Keratinocyte (primary cell): ENCODE measurements around the gene STRA6. TPM values are rescaled to one million over a fixed set of nuclear protein-coding genes. Genes with fewer than 3 reads are reported as not detected.

Source experiments
- DNase-seq: peaks from one replicate; pipeline ENCODE4 v3.0.0-alpha.2; 2011; ENCODE audit warnings: low read depth, missing footprints, low spot score
- FAIRE-seq: peaks from 2 replicates; lab custom pipeline; 2011; peaks lifted over from hg19 to GRCh38; lab: Jason Lieb, UNC
- H2AFZ ChIP-seq: 2 replicates; pipeline ENCODE4 v1.6.0; 2012; ENCODE audit warnings: low read length, control low read depth, inconsistent platforms; ENCODE audit not compliant: control insufficient read depth
- H3K27ac ChIP-seq: 2 replicates; pipeline ENCODE4 v1.5.1; 2011; ENCODE audit warnings: low read length; ENCODE audit not compliant: control insufficient read depth, insufficient read depth
- H3K27me3 ChIP-seq: 3 replicates; pipeline ENCODE4 v1.6.0; 2011; ENCODE audit warnings: low read length; ENCODE audit not compliant: control insufficient read depth, insufficient read depth; ENCODE audit errors: extremely low read depth
- H3K36me3 ChIP-seq, 2 experiments: 2 replicates in 1 of 2; 3 replicates in 1 of 2; pipeline ENCODE4 v1.5.1; 2011; ENCODE audit warnings: low read length in 2 of 2, mild to moderate bottlenecking in 1 of 2; ENCODE audit not compliant: control insufficient read depth in 2 of 2, insufficient read depth in 2 of 2; ENCODE audit errors: extremely low read depth in 1 of 2
- H3K4me1 ChIP-seq: 3 replicates; pipeline ENCODE4 v1.5.1; 2011; ENCODE audit warnings: low read length; ENCODE audit not compliant: control insufficient read depth, insufficient read depth; ENCODE audit errors: extremely low read depth
- H3K4me2 ChIP-seq: 3 replicates; pipeline ENCODE4 v1.6.0; 2011; ENCODE audit warnings: low read depth, low read length; ENCODE audit not compliant: control insufficient read depth, insufficient read depth; ENCODE audit errors: extremely low read depth
- H3K4me3 ChIP-seq, 3 experiments: fragments of 200-600 bp in 1 of 3; sonication (generic) in 1 of 3; 2 replicates in 2 of 3; 3 replicates in 1 of 3; pipeline ENCODE4 v1.5.1; 2011 to 2016; ENCODE audit warnings: low read length in 3 of 3, mild to moderate bottlenecking in 3 of 3, control low read depth in 2 of 3, inconsistent platforms in 1 of 3, low read depth in 1 of 3, mixed read lengths in 1 of 3, mixed run types in 1 of 3, moderate library complexity in 1 of 3; ENCODE audit not compliant: control insufficient read depth in 2 of 3, insufficient read depth in 2 of 3; ENCODE audit errors: extremely low read depth in 1 of 3
- H3K79me2 ChIP-seq: 2 replicates; pipeline ENCODE4 v1.6.0; 2012; ENCODE audit warnings: low read length; ENCODE audit not compliant: control insufficient read depth, insufficient read depth
- H3K9ac ChIP-seq: 3 replicates; pipeline ENCODE4 v1.6.0; 2011; ENCODE audit warnings: low read length; ENCODE audit not compliant: control insufficient read depth, insufficient read depth; ENCODE audit errors: extremely low read depth
- H3K9me1 ChIP-seq: 3 replicates; pipeline ENCODE4 v1.6.0; 2011; ENCODE audit warnings: low read length; ENCODE audit not compliant: control insufficient read depth, insufficient read depth; ENCODE audit errors: extremely low read depth
- H3K9me3 ChIP-seq: 2 replicates; pipeline ENCODE4 v1.5.1; 2012; ENCODE audit warnings: low read depth, low read length; ENCODE audit not compliant: control insufficient read depth
- H4K20me1 ChIP-seq: 3 replicates; pipeline ENCODE4 v1.6.0; 2011; ENCODE audit warnings: low read length; ENCODE audit not compliant: control insufficient read depth, insufficient read depth; ENCODE audit errors: extremely low read depth
- EZH2 ChIP-seq: IDR thresholded peaks from one replicate; pipeline ENCODE4 v1.6.1; 2012; ENCODE audit warnings: inconsistent platforms, mild to moderate bottlenecking, low read length, moderate library complexity
- dilution Hi-C: fragments of 300-500 bp; cut with MboI; formaldehyde crosslinking; loops from one replicate; pipeline ENCODE4 v1.7.0; 2020; ENCODE audit warnings: low sequenced_read_pairs; ENCODE audit not compliant: extremely low pct_ligation_motif_present
- polyA plus RNA-seq, 5 experiments: library from polyadenylated mRNA; depleted of rRNA in 3 of 5; stranded (reverse) in 3 of 5; stranded (forward) in 1 of 5; unstranded in 1 of 5; fragments of >200 nt; gene quantifications; 1 replicate in 1 of 5; 2 replicates in 3 of 5; 3 replicates in 1 of 5; pipeline versions ENCODE4 v1.2.1 to v1.2.3, GENCODE V29; 2011 to 2012; ENCODE audit warnings: missing spikeins in 2 of 5, low read depth in 1 of 5, low replicate concordance in 1 of 5
- TF ChIP-seq, protein P1 (sequence below), 3 experiments: IDR thresholded peaks in 1 of 3; conservative IDR thresholded peaks in 1 of 3; optimal IDR thresholded peaks in 1 of 3; 2 replicates in 2 of 3; 3 replicates in 1 of 3; pipeline versions ENCODE3 to v1.5.1; 2011; ENCODE audit warnings: low read length in 3 of 3, mild to moderate bottlenecking in 3 of 3, moderate library complexity in 2 of 3, control low read depth in 1 of 3, inconsistent platforms in 1 of 3; ENCODE audit not compliant: insufficient read depth in 2 of 3; ENCODE audit errors: extremely low read depth in 1 of 3

Gene STRA6
- polyA plus RNA-seq, 1 donor (not counting 4 experiments of a cell fraction or from before 2014, with no cell fraction given), result not detected

DNA sequence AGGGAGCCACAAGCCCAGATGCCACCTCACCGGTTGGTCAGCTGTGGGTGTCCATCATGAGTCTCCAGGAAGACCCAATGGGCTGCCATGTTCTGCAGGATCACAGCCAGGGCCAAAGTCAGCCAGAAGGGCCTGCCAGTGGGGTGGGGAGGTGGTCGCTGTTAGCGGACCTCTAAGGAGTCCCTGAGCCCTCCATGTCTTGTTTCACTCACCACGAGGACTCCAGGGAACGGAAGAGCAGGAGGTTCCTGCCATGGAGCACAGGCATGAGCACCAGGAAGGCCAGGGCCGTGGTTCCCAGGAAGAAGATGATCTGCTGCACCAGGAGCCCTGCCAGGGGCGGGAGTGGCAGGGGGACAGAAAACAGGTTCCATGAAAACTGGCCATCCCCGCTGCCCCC is 20.5 kb downstream of the STRA6 start:
- FAIRE-seq (no peak), DNase-seq (no peak)
- H4K20me1 ChIP-seq, result no peaks in the 10 kb centered on the region
- H3K79me2 ChIP-seq, result no peaks in the 10 kb centered on the region
- no peak overlapping the region for H3K27ac ChIP-seq
- H3K9ac ChIP-seq, result no peak overlapping the region
- no peaks in the 10 kb centered on the region for H3K36me3 ChIP-seq
- H3K9me3 ChIP-seq, result no peaks in the 10 kb centered on the region
- H3K4me3 ChIP-seq, result no peak overlapping the region
- H3K27me3 ChIP-seq, result peaks cover 7% of the 10 kb centered on the region
- no peak overlapping the region for H2AFZ ChIP-seq
- dilution Hi-C loops, result no loop called here
- TF ChIP-seq, protein P1, sequence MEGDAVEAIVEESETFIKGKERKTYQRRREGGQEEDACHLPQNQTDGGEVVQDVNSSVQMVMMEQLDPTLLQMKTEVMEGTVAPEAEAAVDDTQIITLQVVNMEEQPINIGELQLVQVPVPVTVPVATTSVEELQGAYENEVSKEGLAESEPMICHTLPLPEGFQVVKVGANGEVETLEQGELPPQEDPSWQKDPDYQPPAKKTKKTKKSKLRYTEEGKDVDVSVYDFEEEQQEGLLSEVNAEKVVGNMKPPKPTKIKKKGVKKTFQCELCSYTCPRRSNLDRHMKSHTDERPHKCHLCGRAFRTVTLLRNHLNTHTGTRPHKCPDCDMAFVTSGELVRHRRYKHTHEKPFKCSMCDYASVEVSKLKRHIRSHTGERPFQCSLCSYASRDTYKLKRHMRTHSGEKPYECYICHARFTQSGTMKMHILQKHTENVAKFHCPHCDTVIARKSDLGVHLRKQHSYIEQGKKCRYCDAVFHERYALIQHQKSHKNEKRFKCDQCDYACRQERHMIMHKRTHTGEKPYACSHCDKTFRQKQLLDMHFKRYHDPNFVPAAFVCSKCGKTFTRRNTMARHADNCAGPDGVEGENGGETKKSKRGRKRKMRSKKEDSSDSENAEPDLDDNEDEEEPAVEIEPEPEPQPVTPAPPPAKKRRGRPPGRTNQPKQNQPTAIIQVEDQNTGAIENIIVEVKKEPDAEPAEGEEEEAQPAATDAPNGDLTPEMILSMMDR (optimal IDR thresholded peaks at IDR 0.05 in 1 of 3, IDR thresholded peaks at IDR 0.05 in 1 of 3, conservative IDR thresholded peaks at IDR 0.05 in 1 of 3; ENCODE audit: extremely low read depth in 1 of 3, insufficient read depth in 2 of 3, low read length in 3 of 3), result no peak
- no peak for TF ChIP-seq EZH2
- no peak overlapping the region for H3K4me2 ChIP-seq
- H3K4me1 ChIP-seq, result peaks cover 6% of the 10 kb centered on the region
- H3K9me1 ChIP-seq, result no peaks in the 10 kb centered on the region

DNA sequence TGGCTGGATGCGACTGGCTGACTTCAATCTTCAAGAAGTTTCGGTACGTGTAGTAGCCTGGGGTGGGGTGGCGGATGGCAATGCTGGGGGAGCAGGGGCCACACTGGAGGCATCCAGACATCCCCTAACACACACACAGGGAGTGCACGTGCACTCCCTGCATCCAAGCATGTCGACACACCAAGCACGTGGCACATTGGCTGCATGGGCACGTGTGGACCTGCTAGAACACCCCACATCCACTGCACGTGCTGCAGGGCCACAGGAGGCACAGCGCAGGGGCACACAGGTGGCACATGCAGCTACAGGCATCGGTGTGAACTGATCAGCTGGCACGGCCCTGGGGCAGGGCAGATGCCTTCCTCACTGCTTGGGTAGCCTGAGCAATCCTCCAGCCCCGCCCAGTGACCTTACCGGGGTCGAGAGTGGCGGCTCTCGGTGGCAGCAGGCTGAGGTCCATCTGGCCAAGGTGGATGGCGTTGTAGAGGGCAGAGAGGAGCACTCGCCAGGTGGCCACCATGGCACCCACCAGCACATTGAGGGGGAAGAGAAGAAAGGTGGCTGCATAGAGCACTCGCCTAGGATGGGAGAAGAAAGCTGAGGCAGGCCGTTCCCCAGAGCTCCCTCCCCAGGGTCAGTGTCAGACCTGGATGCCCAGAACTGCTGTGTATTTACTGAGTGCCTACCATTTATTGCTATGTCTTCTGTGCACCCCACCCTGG is 21.5 kb downstream of the STRA6 start:
- no peaks in the 10 kb centered on the region for H3K9me1 ChIP-seq
- H3K9ac ChIP-seq, result no peak overlapping the region
- dilution Hi-C loops, result no loop called here
- no peak overlapping the region for H2AFZ ChIP-seq
- peaks cover 10% of the 10 kb centered on the region for H3K27me3 ChIP-seq
- no peak for TF ChIP-seq EZH2
- TF ChIP-seq, protein P1 (optimal IDR thresholded peaks at IDR 0.05 in 1 of 3, IDR thresholded peaks at IDR 0.05 in 1 of 3, conservative IDR thresholded peaks at IDR 0.05 in 1 of 3; ENCODE audit: extremely low read depth in 1 of 3, insufficient read depth in 2 of 3, low read length in 3 of 3), result no peak
- H3K79me2 ChIP-seq, result no peaks in the 10 kb centered on the region
- no peak overlapping the region for H3K4me3 ChIP-seq
- peaks cover 6% of the 10 kb centered on the region for H3K4me1 ChIP-seq
- no peaks in the 10 kb centered on the region for H3K9me3 ChIP-seq
- no peak overlapping the region for H3K27ac ChIP-seq
- H3K36me3 ChIP-seq, result no peaks in the 10 kb centered on the region
- H3K4me2 ChIP-seq, result no peak overlapping the region
- DNase-seq, result no peak
- FAIRE-seq, result no peak
- H4K20me1 ChIP-seq, result no peaks in the 10 kb centered on the region
